ENCODE measurements around the gene TMEM266.

Gene TMEM266

DNA sequence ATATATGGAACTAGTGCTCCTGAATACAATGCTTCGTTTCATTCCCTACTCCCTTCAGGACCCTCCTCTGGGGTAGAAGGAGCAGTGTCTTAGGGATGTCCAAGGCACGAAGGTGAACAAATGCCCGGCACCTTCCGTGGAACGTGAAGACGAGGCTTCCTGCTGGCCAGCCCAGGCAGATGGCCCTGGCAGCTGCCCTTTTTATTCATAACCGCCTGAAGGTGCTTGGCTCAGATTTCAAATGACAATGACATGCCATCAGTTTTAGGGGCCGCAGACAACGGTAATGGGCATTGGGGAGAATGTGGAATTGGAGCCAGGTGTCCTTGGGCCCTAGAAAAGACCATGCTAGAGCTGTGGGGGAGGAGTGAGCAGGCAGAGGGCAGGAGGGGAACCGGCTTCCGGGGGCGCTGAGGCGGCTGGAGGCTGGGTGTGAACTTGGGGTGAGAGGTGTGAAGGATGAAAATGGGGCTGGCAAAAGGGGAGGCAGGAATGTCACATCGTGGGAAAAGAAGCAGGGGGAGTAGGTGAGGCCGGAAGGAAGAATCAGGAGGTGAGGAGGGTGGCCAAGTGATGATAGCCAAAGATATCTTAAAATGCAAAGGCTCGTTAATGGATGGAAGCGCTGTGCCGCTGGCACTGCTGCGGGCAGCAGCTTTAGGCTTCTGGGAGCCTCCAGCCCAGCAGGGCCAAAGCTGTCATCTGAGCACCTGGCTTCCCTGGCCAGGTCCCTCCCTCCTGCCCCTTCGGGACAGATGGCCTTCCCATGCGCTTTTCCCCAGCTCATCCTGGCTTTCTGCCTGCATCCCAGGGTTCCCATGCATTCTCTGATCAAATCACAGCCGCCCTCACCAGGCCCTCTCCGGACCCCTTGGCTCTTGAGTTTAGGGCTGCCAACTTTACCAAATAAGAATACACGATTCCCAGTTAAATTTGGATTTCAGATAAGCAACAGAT is 93.7 kb downstream of the TMEM266 start:
- H3K23ac ChIP-seq (ENCODE audit: low read length), result no peak overlapping the region
- H2BK15ac ChIP-seq (replicated peaks; ENCODE audit: low read depth), result no peak overlapping the region
- H3K4me1 ChIP-seq (ENCODE audit: control insufficient read depth, low read depth, low read length), result peaks cover 3% of the 10 kb centered on the region
- no peak overlapping the region for H3K4me2 ChIP-seq (ENCODE audit: low read length)
- H2BK5ac ChIP-seq (ENCODE audit: low read length), result no peak overlapping the region
- no peak overlapping the region for H3K4ac ChIP-seq (ENCODE audit: low read depth, low read length)
- H3K36me3 ChIP-seq (ENCODE audit: control insufficient read depth, insufficient read depth, low read length), result no peaks in the 10 kb centered on the region
- H3K79me1 ChIP-seq (ENCODE audit: low read length), result no peaks in the 10 kb centered on the region
- no peak overlapping the region for H3K18ac ChIP-seq (ENCODE audit: low read length)
- no peak overlapping the region for H3K9ac ChIP-seq (ENCODE audit: low read length)
- no peak overlapping the region for H2AK5ac ChIP-seq (ENCODE audit: low read length)
- H4K5ac ChIP-seq (ENCODE audit: low read length), result no peak overlapping the region
- no peaks in the 10 kb centered on the region for H3K27me3 ChIP-seq (ENCODE audit: insufficient read depth, low read length, poor library complexity)
- H3K56ac ChIP-seq (ENCODE audit: low read length), result no peak overlapping the region
- H3K27ac ChIP-seq (ENCODE audit: low read depth, low read length), result no peak overlapping the region
- H2BK120ac ChIP-seq (ENCODE audit: low read depth, low read length), result no peak overlapping the region
- no peak overlapping the region for H4K8ac ChIP-seq (ENCODE audit: low read depth, low read length)
- no CpG with 5 or more reads among the region's 24 CpGs for WGBS (ENCODE audit: extremely low coverage, insufficient coverage, low lambda C conversion rate)
- no peaks in the 10 kb centered on the region for H3K79me2 ChIP-seq (ENCODE audit: control insufficient read depth, insufficient read depth, low read length)
- DNase-seq, result no peak
- H3K4me3 ChIP-seq (ENCODE audit: low read length), result no peak overlapping the region

DNA sequence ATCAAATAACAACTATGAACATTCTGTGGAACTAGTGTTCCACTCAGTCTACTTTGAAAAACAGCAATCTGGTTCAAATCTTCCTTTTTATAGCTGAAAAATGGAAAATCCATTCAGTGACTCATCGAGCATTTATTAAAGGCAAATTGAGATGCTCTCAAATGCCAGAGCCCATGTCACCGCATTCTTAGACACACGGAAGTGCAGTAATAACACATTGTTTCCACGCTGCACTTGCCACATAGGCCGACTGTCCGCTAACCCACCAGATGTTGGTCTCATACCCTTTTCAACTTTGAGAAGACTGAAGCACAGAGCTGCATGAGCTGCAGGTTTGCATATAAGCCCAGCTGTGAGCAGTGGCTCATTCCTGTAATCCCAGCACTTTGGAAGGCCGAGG is 95.9 kb downstream of the TMEM266 start:
- Histone ChIP-seq H4K8ac (ENCODE audit: low read depth, low read length) (no peak overlapping the region), H3K36me3 (ENCODE audit: control insufficient read depth, insufficient read depth, low read length) (no peaks in the 10 kb centered on the region), H3K27me3 (ENCODE audit: insufficient read depth, low read length, poor library complexity) (no peaks in the 10 kb centered on the region), H3K18ac (ENCODE audit: low read length) (no peak overlapping the region), H3K4me3 (ENCODE audit: low read length) (no peak overlapping the region), H3K4me2 (ENCODE audit: low read length) (no peak overlapping the region), H4K5ac (ENCODE audit: low read length) (no peak overlapping the region), H3K23ac (ENCODE audit: low read length) (no peak overlapping the region), H2BK15ac (replicated peaks; ENCODE audit: low read depth) (no peak overlapping the region), H3K56ac (ENCODE audit: low read length) (no peak overlapping the region), H3K9ac (ENCODE audit: low read length) (no peak overlapping the region), H3K4me1 (ENCODE audit: control insufficient read depth, low read depth, low read length) (peaks cover 3% of the 10 kb centered on the region), H3K79me1 (ENCODE audit: low read length) (no peaks in the 10 kb centered on the region), H3K79me2 (ENCODE audit: control insufficient read depth, insufficient read depth, low read length) (no peaks in the 10 kb centered on the region), H2BK120ac (ENCODE audit: low read depth, low read length) (no peak overlapping the region), H3K4ac (ENCODE audit: low read depth, low read length) (no peak overlapping the region), H2BK5ac (ENCODE audit: low read length) (no peak overlapping the region), H3K27ac (ENCODE audit: low read depth, low read length) (no peak overlapping the region), H2AK5ac (ENCODE audit: low read length) (no peak overlapping the region)
- DNase-seq, result no peak
- WGBS (ENCODE audit: extremely low coverage, insufficient coverage, low lambda C conversion rate), result no CpG with 5 or more reads among the region's 7 CpGs

DNA sequence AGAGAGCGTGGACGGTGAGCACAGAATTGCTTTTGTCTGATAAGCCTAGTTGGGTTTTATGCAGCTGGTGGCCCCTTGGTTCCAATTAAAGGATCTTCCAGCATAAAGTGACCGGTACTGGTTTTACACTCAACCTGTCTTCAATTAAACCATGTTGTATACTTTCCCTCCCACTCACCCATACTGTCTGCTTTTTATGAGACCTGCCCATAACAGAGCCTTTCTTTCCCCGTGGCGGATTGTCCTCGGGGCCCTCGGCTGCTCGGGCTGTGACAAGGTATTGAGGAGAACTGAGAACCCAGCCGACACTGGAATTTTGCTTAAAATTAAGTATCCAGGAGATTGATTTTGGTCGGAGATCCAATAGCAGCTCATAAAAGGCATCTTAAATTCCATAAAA is 98.4 kb downstream of the TMEM266 start:
- no peak overlapping the region for H3K4me3 ChIP-seq (ENCODE audit: low read length)
- no peak overlapping the region for H2BK5ac ChIP-seq (ENCODE audit: low read length)
- no peak for DNase-seq
- H4K5ac ChIP-seq (ENCODE audit: low read length), result no peak overlapping the region
- no CpG with 5 or more reads among the region's 10 CpGs for WGBS (ENCODE audit: extremely low coverage, insufficient coverage, low lambda C conversion rate)
- H3K4me1 ChIP-seq (ENCODE audit: control insufficient read depth, low read depth, low read length), result peaks cover 2% of the 10 kb centered on the region
- H2BK15ac ChIP-seq (replicated peaks; ENCODE audit: low read depth), result no peak overlapping the region
- H3K27ac ChIP-seq (ENCODE audit: low read depth, low read length), result no peak overlapping the region
- H3K18ac ChIP-seq (ENCODE audit: low read length), result no peak overlapping the region
- no peak overlapping the region for H3K23ac ChIP-seq (ENCODE audit: low read length)
- H2BK120ac ChIP-seq (ENCODE audit: low read depth, low read length), result no peak overlapping the region
- no peaks in the 10 kb centered on the region for H3K27me3 ChIP-seq (ENCODE audit: insufficient read depth, low read length, poor library complexity)
- no peak overlapping the region for H2AK5ac ChIP-seq (ENCODE audit: low read length)
- no peak overlapping the region for H3K4me2 ChIP-seq (ENCODE audit: low read length)
- H3K36me3 ChIP-seq (ENCODE audit: control insufficient read depth, insufficient read depth, low read length), result no peaks in the 10 kb centered on the region
- no peak overlapping the region for H3K9ac ChIP-seq (ENCODE audit: low read length)
- H4K8ac ChIP-seq (ENCODE audit: low read depth, low read length), result no peak overlapping the region
- H3K79me1 ChIP-seq (ENCODE audit: low read length), result no peaks in the 10 kb centered on the region
- H3K56ac ChIP-seq (ENCODE audit: low read length), result no peak overlapping the region
- H3K79me2 ChIP-seq (ENCODE audit: control insufficient read depth, insufficient read depth, low read length), result no peaks in the 10 kb centered on the region
- no peak overlapping the region for H3K4ac ChIP-seq (ENCODE audit: low read depth, low read length)

DNA sequence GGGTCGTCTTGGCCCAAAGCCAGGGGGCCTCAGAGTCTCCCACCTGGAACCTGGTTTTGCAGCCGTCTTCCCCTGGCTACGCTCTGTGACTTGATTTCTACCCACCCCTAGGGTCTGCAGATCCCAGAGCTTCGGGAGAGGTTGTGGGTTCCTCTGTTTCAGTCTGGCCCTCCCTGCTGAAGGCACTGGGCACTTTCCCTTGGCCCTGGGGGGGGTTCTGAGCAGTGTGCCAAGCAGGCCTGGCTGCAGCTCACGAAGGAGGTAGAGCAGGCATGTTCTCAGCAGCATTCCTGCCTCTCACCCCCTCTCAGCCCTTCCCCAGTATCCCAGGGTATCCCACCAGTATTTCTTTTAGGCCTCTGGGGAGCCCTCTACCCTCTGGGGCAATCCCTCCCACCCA is 99.0 kb downstream of the TMEM266 start:
- Histone ChIP-seq H2BK5ac (ENCODE audit: low read length) (no peak overlapping the region), H3K18ac (ENCODE audit: low read length) (no peak overlapping the region), H4K8ac (ENCODE audit: low read depth, low read length) (no peak overlapping the region), H3K79me1 (ENCODE audit: low read length) (no peaks in the 10 kb centered on the region), H3K4me1 (ENCODE audit: control insufficient read depth, low read depth, low read length) (no peaks in the 10 kb centered on the region), H3K9ac (ENCODE audit: low read length) (no peak overlapping the region), H3K27me3 (ENCODE audit: insufficient read depth, low read length, poor library complexity) (no peaks in the 10 kb centered on the region), H3K36me3 (ENCODE audit: control insufficient read depth, insufficient read depth, low read length) (no peaks in the 10 kb centered on the region), H2BK15ac (replicated peaks; ENCODE audit: low read depth) (no peak overlapping the region), H3K23ac (ENCODE audit: low read length) (no peak overlapping the region), H2AK5ac (ENCODE audit: low read length) (no peak overlapping the region), H3K79me2 (ENCODE audit: control insufficient read depth, insufficient read depth, low read length) (no peaks in the 10 kb centered on the region), H3K4me3 (ENCODE audit: low read length) (no peak overlapping the region), H3K4ac (ENCODE audit: low read depth, low read length) (no peak overlapping the region), H2BK120ac (ENCODE audit: low read depth, low read length) (no peak overlapping the region), H3K56ac (ENCODE audit: low read length) (no peak overlapping the region), H4K5ac (ENCODE audit: low read length) (no peak overlapping the region), H3K4me2 (ENCODE audit: low read length) (no peak overlapping the region), H3K27ac (ENCODE audit: low read depth, low read length) (no peak overlapping the region)
- WGBS (ENCODE audit: extremely low coverage, insufficient coverage, low lambda C conversion rate), result no CpG with 5 or more reads among the region's 5 CpGs
- DNase-seq, result no peak

DNA sequence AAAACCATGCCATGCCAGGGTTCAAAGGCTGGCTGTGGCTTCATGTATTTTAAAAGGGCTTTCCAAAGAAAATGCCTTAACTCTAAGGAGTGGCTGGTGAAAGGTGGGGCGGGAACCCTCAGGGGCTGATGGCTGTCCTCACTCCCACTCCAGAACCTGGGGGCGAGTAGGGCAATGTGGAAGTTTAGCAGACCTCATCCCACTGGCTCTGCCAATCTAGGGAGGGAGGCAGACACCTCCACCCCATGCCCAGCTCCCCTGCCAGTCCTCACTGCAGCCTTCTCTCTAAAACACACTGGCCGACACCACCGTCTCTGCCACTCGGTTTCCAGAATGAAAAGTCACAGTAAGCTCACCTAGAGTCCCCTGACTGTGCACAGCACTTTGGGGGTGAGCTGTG is 99.5 kb downstream of the TMEM266 start:
- Histone ChIP-seq H3K18ac (ENCODE audit: low read length) (no peak overlapping the region), H3K23ac (ENCODE audit: low read length) (no peak overlapping the region), H3K4me3 (ENCODE audit: low read length) (no peak overlapping the region), H3K27me3 (ENCODE audit: insufficient read depth, low read length, poor library complexity) (no peaks in the 10 kb centered on the region), H2BK15ac (replicated peaks; ENCODE audit: low read depth) (no peak overlapping the region), H3K4me2 (ENCODE audit: low read length) (no peak overlapping the region), H3K4me1 (ENCODE audit: control insufficient read depth, low read depth, low read length) (no peaks in the 10 kb centered on the region), H3K36me3 (ENCODE audit: control insufficient read depth, insufficient read depth, low read length) (no peaks in the 10 kb centered on the region), H3K27ac (ENCODE audit: low read depth, low read length) (no peak overlapping the region), H2BK5ac (ENCODE audit: low read length) (no peak overlapping the region), H3K9ac (ENCODE audit: low read length) (no peak overlapping the region), H2BK120ac (ENCODE audit: low read depth, low read length) (no peak overlapping the region), H4K5ac (ENCODE audit: low read length) (no peak overlapping the region), H3K79me2 (ENCODE audit: control insufficient read depth, insufficient read depth, low read length) (no peaks in the 10 kb centered on the region), H3K79me1 (ENCODE audit: low read length) (no peaks in the 10 kb centered on the region), H3K4ac (ENCODE audit: low read depth, low read length) (no peak overlapping the region), H3K56ac (ENCODE audit: low read length) (no peak overlapping the region), H4K8ac (ENCODE audit: low read depth, low read length) (no peak overlapping the region), H2AK5ac (ENCODE audit: low read length) (no peak overlapping the region)
- no CpG with 5 or more reads among the region's 5 CpGs for WGBS (ENCODE audit: extremely low coverage, insufficient coverage, low lambda C conversion rate)
- DNase-seq, result no peak

Measured in mesendoderm (in vitro differentiated cells).